HL-60 (cell line): ENCODE results near the gene CSNK1D.
A peak's percentile ranks its signal among the peaks of the same experiment; 100 is the strongest.

ENCODE experiments used
- CTCF ChIP-seq: IDR thresholded peaks from one replicate; pipeline ENCODE4 v1.5.1; 2011; ENCODE audit warnings: low read length, control low read depth, inconsistent platforms; ENCODE audit not compliant: insufficient read depth
- POLR2AphosphoS5 ChIP-seq: IDR thresholded peaks from 2 replicates; pipeline ENCODE4 v1.6.1; 2012; ENCODE audit warnings: low read depth
- REST ChIP-seq: IDR thresholded peaks from 2 replicates; pipeline ENCODE4 v1.6.1; 2012; ENCODE audit warnings: low read depth; ENCODE audit not compliant: insufficient replicate concordance
- SPI1 ChIP-seq: IDR thresholded peaks from 2 replicates; pipeline ENCODE4 v1.6.1; 2012; ENCODE audit warnings: low read depth, mild to moderate bottlenecking, borderline replicate concordance

GRCh38 chr17:82245134-82246039, 28.1 kb downstream of the CSNK1D start:
- TF ChIP-seq CTCF = no peak
- TF ChIP-seq SPI1 = no peak
- peak; percentile 9; the same call in 1 of the 2 replicates for TF ChIP-seq POLR2AphosphoS5
- no peak for TF ChIP-seq REST
